ENCODE measurements around the gene FRMD4A.

The FRMD4A gene

GRCh38 chr10:13637894-13638293 lies 692.8 kb downstream of the FRMD4A start:
- H3K27ac Mint-ChIP-seq = no peak overlapping the region
- peaks cover 75% of the 10 kb centered on the region for H3K36me3 Mint-ChIP-seq (ENCODE audit: low read depth)
- no peak overlapping the region for H3K4me3 Mint-ChIP-seq
- no peaks in the 10 kb centered on the region for H3K27me3 Mint-ChIP-seq
- peaks cover 13% of the 10 kb centered on the region for H3K4me1 Mint-ChIP-seq (ENCODE audit: low read depth)
- intact Hi-C loops (cut with micrococcal nuclease) = no loop called here
- H3K9me3 Mint-ChIP-seq = peaks cover 28% of the 10 kb centered on the region

- Mint-ChIP-seq H3K4me1 (ENCODE audit: low read depth) (peaks cover 17% of the 10 kb centered on the region), H3K27me3 (no peaks in the 10 kb centered on the region), H3K36me3 (ENCODE audit: low read depth) (peaks cover 75% of the 10 kb centered on the region), H3K4me3 (no peak overlapping the region), H3K27ac (no peak overlapping the region), H3K9me3 (peaks cover 23% of the 10 kb centered on the region)
- intact Hi-C loops (cut with micrococcal nuclease) = no loop called here
Measured at GRCh38 chr10:13637303-13637856, 693.3 kb downstream of the FRMD4A start.

- Mint-ChIP-seq H3K36me3 (ENCODE audit: low read depth) (peaks cover 74% of the 10 kb centered on the region), H3K27ac (no peak overlapping the region)
- intact Hi-C loops (cut with micrococcal nuclease) = no loop called here
Measured at GRCh38 chr10:13636776-13637175, 693.9 kb downstream of the FRMD4A start.

GRCh38 chr10:13634207-13634606 lies 696.5 kb downstream of the FRMD4A start:
- no peaks in the 10 kb centered on the region for H3K9me3 Mint-ChIP-seq
- intact Hi-C loops (cut with micrococcal nuclease) = no loop called here
- H3K36me3 Mint-ChIP-seq (ENCODE audit: low read depth) = peaks cover 72% of the 10 kb centered on the region
- no peak overlapping the region for H3K4me3 Mint-ChIP-seq
- H3K4me1 Mint-ChIP-seq (ENCODE audit: low read depth) = peaks cover 33% of the 10 kb centered on the region
- H3K27me3 Mint-ChIP-seq = no peaks in the 10 kb centered on the region
- H3K27ac Mint-ChIP-seq = no peak overlapping the region

More at GRCh38 chr10:13636776-13637175, 693.9 kb downstream of the FRMD4A start:
- H3K4me1 Mint-ChIP-seq (ENCODE audit: low read depth) = peaks cover 23% of the 10 kb centered on the region
- peaks cover 17% of the 10 kb centered on the region for H3K9me3 Mint-ChIP-seq
- no peak overlapping the region for H3K4me3 Mint-ChIP-seq
- no peaks in the 10 kb centered on the region for H3K27me3 Mint-ChIP-seq

GRCh38 chr10:13633689-13634088 lies 697.0 kb downstream of the FRMD4A start:
- H3K4me1 Mint-ChIP-seq (ENCODE audit: low read depth) = peaks cover 33% of the 10 kb centered on the region
- no peak overlapping the region for H3K4me3 Mint-ChIP-seq
- intact Hi-C loops (cut with micrococcal nuclease) = no loop called here
- no peaks in the 10 kb centered on the region for H3K27me3 Mint-ChIP-seq
- no peaks in the 10 kb centered on the region for H3K9me3 Mint-ChIP-seq
- no peak overlapping the region for H3K27ac Mint-ChIP-seq
- peaks cover 67% of the 10 kb centered on the region for H3K36me3 Mint-ChIP-seq (ENCODE audit: low read depth)

GRCh38 chr10:13632884-13633440 lies 697.8 kb downstream of the FRMD4A start:
- intact Hi-C loops (cut with micrococcal nuclease) = no loop called here
- H3K27ac Mint-ChIP-seq = no peak overlapping the region

GRCh38 chr10:13632440-13632839 lies 698.3 kb downstream of the FRMD4A start:
- no peaks in the 10 kb centered on the region for H3K27me3 Mint-ChIP-seq
- intact Hi-C loops (cut with micrococcal nuclease) = no loop called here
- H3K4me1 Mint-ChIP-seq (ENCODE audit: low read depth) = peaks cover 33% of the 10 kb centered on the region
- H3K4me3 Mint-ChIP-seq = no peak overlapping the region
- H3K9me3 Mint-ChIP-seq = no peaks in the 10 kb centered on the region
- no peak overlapping the region for H3K27ac Mint-ChIP-seq
- H3K36me3 Mint-ChIP-seq (ENCODE audit: low read depth) = peaks cover 54% of the 10 kb centered on the region

More at GRCh38 chr10:13632884-13633440, 697.8 kb downstream of the FRMD4A start:
- peaks cover 33% of the 10 kb centered on the region for H3K4me1 Mint-ChIP-seq (ENCODE audit: low read depth)
- no peak overlapping the region for H3K4me3 Mint-ChIP-seq
- peaks cover 59% of the 10 kb centered on the region for H3K36me3 Mint-ChIP-seq (ENCODE audit: low read depth)
- H3K27me3 Mint-ChIP-seq = no peaks in the 10 kb centered on the region
- H3K9me3 Mint-ChIP-seq = no peaks in the 10 kb centered on the region

- H3K4me1 Mint-ChIP-seq (ENCODE audit: low read depth) = peaks cover 33% of the 10 kb centered on the region
- peaks cover 52% of the 10 kb centered on the region for H3K36me3 Mint-ChIP-seq (ENCODE audit: low read depth)
- H3K9me3 Mint-ChIP-seq = no peaks in the 10 kb centered on the region
- peak overlapping the region; percentile 36 for H3K27ac Mint-ChIP-seq
- no peak overlapping the region for H3K4me3 Mint-ChIP-seq
- intact Hi-C loops (cut with micrococcal nuclease) = no loop called here
- no peaks in the 10 kb centered on the region for H3K27me3 Mint-ChIP-seq
Measured at GRCh38 chr10:13631594-13631993, 699.1 kb downstream of the FRMD4A start.

- intact Hi-C loops (cut with micrococcal nuclease) = no loop called here
- H3K27ac Mint-ChIP-seq = no peak overlapping the region
- peaks cover 43% of the 10 kb centered on the region for H3K36me3 Mint-ChIP-seq (ENCODE audit: low read depth)
- no peak overlapping the region for H3K4me3 Mint-ChIP-seq
- H3K9me3 Mint-ChIP-seq = no peaks in the 10 kb centered on the region
- H3K27me3 Mint-ChIP-seq = no peaks in the 10 kb centered on the region
- H3K4me1 Mint-ChIP-seq (ENCODE audit: low read depth) = peaks cover 33% of the 10 kb centered on the region
Measured at GRCh38 chr10:13630231-13630630, 700.5 kb downstream of the FRMD4A start.

- Mint-ChIP-seq H3K27me3 (no peaks in the 10 kb centered on the region), H3K9me3 (no peaks in the 10 kb centered on the region), H3K36me3 (ENCODE audit: low read depth) (peaks cover 40% of the 10 kb centered on the region), H3K4me3 (no peak overlapping the region), H3K4me1 (ENCODE audit: low read depth) (peaks cover 31% of the 10 kb centered on the region), H3K27ac (no peak overlapping the region)
- intact Hi-C loops (cut with micrococcal nuclease) = no loop called here
Measured at GRCh38 chr10:13629116-13629515, 701.6 kb downstream of the FRMD4A start.

- Mint-ChIP-seq H3K4me3 (no peak overlapping the region), H3K27ac (no peak overlapping the region)
- intact Hi-C loops (cut with micrococcal nuclease) = no loop called here
Measured at GRCh38 chr10:13628661-13629060, 702.1 kb downstream of the FRMD4A start.

GRCh38 chr10:13627459-13628310 lies 703.0 kb downstream of the FRMD4A start:
- intact Hi-C loops (cut with micrococcal nuclease) = no loop called here
- H3K4me3 Mint-ChIP-seq = no peak overlapping the region
- peaks cover 28% of the 10 kb centered on the region for H3K36me3 Mint-ChIP-seq (ENCODE audit: low read depth)
- H3K27me3 Mint-ChIP-seq = no peaks in the 10 kb centered on the region
- no peak overlapping the region for H3K27ac Mint-ChIP-seq
- peaks cover 18% of the 10 kb centered on the region for H3K4me1 Mint-ChIP-seq (ENCODE audit: low read depth)
- no peaks in the 10 kb centered on the region for H3K9me3 Mint-ChIP-seq

More at GRCh38 chr10:13628661-13629060, 702.1 kb downstream of the FRMD4A start:
- Mint-ChIP-seq H3K36me3 (ENCODE audit: low read depth) (peaks cover 35% of the 10 kb centered on the region), H3K27me3 (no peaks in the 10 kb centered on the region), H3K4me1 (ENCODE audit: low read depth) (peaks cover 26% of the 10 kb centered on the region), H3K9me3 (no peaks in the 10 kb centered on the region)

- intact Hi-C loops (cut with micrococcal nuclease) = no loop called here
- no peaks in the 10 kb centered on the region for H3K4me1 Mint-ChIP-seq (ENCODE audit: low read depth)
- H3K27ac Mint-ChIP-seq = no peak overlapping the region
- no peaks in the 10 kb centered on the region for H3K27me3 Mint-ChIP-seq
- peaks cover 17% of the 10 kb centered on the region for H3K36me3 Mint-ChIP-seq (ENCODE audit: low read depth)
- no peaks in the 10 kb centered on the region for H3K9me3 Mint-ChIP-seq
- no peak overlapping the region for H3K4me3 Mint-ChIP-seq
Measured at GRCh38 chr10:13624630-13625029, 706.1 kb downstream of the FRMD4A start.

GRCh38 chr10:13621931-13622330 lies 708.8 kb downstream of the FRMD4A start:
- Mint-ChIP-seq H3K27me3 (no peaks in the 10 kb centered on the region), H3K9me3 (no peaks in the 10 kb centered on the region), H3K27ac (no peak overlapping the region), H3K4me1 (ENCODE audit: low read depth) (no peaks in the 10 kb centered on the region), H3K36me3 (ENCODE audit: low read depth) (peaks cover 41% of the 10 kb centered on the region), H3K4me3 (no peak overlapping the region)
- intact Hi-C loops (cut with micrococcal nuclease) = no loop called here
